HG02642 (cell line): ENCODE measurements around the gene PDE4C.

Experiments
- ATAC-seq: cut with Tn5 transposase; IDR thresholded peaks from one replicate; pipeline ENCODE4 v1.9.1; 2021; ENCODE audit warnings: mild to moderate bottlenecking; ENCODE audit not compliant: unreplicated experiment, poor library complexity

Gene PDE4C

DNA sequence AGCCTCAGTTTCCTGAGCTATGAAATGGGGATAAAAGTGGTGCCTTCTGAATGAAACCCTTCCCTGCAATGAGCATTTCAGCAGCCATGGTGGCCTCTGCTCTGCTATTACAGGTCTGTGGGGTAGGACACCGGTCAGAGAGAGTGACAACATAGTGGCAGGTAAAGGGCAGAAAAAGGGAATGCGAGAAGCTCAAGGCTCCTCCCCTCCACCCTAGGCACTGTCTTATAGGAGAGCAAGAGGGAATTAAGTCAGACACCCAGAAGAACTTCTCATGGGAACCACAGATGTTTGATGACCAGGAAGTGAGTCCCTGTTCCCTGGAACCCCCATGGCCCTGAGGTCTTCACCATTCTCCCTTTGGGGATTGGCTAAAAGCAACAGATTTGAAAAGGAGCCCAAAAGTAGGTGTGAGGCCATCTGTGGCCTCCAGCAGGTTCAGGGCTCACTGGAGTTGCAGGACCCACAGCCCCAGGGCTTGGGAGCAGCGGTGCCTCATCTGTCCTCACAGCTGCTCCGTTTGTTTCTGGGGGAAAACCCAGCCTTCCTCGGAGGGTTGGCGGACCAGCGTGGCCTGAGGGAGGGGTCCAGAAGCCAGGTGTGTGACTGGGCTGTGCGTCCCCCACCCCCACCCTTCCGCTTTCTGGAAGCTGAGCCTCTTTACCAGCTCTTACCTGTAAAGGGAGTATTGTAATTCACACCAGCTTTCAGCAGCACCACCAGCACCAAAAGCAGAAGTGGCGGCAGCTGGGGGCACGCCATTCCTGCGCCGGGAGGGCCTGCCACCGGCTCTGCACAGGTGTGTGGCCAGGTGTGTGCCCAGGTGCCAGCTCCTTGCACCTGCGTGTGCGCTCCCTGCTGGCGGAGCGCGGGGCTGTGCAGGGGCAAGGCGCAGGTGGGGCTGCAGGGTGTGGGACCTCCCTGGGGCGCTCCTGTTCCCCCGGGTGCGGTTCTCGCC, 28.6 kb upstream of the PDE4C start:
- ATAC-seq: no peak

DNA sequence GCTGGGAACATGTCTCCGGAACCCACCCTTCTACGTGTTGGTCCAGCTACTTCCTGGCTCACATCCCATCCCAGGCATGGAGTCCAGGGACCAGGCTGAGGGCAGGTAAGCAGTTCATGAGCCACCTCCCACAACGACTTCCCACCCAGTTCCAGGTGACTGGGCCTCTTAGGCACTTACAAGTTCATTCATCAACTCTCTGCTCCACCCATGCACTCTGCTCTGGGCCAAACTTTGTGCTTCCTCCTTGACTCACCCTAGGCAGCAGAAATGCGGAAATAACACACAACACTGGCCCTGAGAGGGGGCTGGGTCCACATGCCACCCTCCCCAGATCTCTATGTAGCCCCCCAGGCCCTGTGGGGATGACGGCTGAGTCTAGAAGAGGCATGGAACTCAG, 27.5 kb upstream of the PDE4C start:
- ATAC-seq: no peak

GRCh38 chr19:18253130-18253529, 26.9 kb upstream of the PDE4C start:
- no peak for ATAC-seq

- no peak for ATAC-seq
Measured at GRCh38 chr19:18252370-18252717, 26.1 kb upstream of the PDE4C start.

DNA sequence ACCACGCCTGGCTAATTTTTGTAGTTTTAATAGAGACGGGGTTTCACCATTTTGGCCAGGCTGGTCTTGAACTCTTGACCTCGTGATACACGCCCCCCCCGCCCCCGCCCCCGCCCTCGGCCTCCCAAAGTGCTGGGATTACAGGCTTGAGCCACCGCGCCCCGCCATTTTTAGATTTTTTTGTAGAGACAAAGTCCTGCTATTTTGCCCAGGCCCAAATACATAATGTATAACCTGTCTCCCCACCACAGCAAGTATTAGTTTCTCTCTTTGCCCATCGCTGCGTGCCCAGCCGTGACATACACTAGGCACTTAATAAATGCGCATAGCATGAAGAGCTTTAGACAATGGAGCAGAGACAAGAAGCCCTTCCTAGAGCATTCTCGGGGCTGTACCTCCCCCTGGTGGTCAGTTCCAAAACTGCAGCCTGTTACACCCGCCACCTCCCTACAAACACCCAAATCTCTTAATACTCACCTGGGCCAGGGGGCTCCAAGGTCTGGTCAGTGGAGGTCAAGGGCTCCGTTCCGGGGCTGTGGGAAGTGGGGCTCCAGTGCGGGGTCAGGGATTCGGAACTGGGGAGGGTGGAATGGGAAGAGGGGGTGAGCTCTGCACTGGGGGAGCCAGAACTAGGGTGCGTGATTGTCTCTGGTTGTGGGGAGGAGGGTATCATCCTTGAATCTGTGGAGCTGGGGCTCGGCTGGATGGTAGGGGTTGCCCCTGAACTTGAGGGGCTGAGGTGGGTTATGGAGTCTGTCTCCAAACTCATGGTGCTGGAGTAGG, 25.5 kb upstream of the PDE4C start:
- no peak for ATAC-seq

DNA sequence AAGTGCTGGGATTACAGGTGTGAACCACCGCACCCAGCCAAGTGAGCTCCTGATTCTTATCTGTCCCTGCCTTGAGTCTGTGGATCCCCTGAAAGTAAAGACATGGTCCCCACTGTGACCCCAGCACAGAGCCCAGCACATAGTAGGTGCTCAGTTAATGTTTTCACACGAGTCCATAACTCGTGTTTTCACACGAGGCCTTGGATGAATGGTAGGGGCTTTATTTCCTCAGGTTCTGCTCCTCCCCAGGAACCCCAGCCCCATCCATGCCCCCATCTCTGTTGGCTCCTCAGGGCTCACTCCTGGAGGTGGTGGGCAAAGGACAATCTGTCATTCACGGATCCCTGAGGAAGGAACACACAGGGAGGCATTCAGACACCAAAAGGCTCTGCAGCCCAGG, 23.6 kb upstream of the PDE4C start:
- no peak for ATAC-seq

GRCh38 chr19:18245297-18245696, 19.1 kb upstream of the PDE4C start:
- ATAC-seq: no peak

- ATAC-seq: no peak
Measured at GRCh38 chr19:18239303-18239702, 13.1 kb upstream of the PDE4C start.

GRCh38 chr19:18234194-18234593, 8.0 kb upstream of the PDE4C start:
- ATAC-seq: no peak

GRCh38 chr19:18233224-18233825, 7.1 kb upstream of the PDE4C start:
- ATAC-seq: no peak

GRCh38 chr19:18232540-18233223, 6.4 kb upstream of the PDE4C start:
- ATAC-seq: no peak

DNA sequence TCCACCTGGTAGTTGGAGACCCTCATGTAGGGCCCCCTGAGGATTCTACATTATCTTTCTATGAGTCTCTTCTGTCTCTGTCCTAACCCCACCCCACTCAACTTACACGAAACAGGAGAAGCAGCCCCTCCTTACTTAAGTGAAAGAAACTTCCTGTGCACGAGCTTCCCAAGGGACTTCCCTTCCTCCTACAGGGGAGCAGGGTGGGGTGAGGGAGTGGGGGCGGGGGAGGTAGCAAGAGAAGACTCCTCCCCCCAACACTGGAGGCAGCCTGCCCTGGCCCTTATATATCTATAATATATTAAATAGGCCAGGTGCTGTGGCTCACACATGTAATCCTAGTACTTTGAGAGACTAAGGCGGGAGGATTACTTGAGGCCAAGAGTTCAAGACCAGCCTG, 5.5 kb upstream of the PDE4C start:
- no peak for ATAC-seq

DNA sequence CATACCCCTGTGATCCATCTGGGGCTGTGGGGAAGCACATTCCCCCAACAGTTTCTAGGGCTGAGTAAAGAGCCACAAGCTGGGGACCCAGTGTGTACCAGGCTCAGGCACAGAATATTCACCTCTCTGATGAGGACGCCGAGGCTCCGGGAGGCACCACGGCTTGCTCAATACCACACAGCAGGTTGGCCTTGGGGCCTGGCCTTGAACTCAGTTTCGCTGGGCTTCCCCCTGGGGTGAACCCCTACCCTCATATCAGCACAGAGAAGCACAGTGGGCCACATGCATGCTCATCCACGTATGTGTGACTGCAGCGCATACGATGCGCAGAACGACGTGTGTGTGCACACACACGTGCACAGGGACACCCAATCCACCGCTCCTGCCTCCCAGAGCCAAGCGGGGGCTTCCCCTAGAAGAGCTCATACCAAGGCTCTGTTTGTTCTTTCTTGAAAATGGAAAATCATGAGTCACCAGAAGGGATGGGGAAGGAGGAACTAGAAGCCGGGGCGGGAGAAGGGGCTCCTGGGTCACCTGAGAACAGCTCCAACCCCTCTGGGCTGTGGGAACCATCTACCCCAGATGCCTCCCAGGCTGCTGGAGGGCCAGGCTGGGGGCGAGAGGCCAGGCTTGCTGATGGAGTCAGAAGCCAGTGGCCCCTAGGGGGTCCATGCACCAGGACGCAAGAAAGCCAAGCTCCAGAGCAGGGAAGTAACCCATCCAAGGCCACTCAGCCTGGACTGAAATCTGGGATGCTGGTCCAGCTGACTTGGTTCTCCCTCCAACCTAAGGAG, 4.9 kb upstream of the PDE4C start:
- no peak for ATAC-seq

DNA sequence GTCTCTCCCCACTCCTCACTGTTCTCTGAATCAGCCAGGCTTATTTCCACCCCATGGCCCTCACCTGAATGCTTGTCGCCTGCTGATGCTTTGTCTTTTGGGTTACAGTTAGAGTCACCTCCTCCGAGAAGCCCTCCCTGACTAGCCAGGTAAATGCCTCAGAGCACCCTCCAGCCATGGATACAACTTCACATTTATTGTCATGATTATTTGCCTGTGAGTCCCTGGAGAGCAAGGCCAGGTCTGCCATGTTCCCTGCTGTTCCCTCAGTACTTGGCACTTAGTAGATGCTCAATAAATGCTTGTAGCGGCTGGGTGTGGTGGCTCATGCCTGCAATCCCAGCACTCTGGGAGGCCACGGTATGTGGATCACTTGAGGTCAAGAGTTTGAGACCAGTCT, 3.7 kb upstream of the PDE4C start:
- no peak for ATAC-seq

DNA sequence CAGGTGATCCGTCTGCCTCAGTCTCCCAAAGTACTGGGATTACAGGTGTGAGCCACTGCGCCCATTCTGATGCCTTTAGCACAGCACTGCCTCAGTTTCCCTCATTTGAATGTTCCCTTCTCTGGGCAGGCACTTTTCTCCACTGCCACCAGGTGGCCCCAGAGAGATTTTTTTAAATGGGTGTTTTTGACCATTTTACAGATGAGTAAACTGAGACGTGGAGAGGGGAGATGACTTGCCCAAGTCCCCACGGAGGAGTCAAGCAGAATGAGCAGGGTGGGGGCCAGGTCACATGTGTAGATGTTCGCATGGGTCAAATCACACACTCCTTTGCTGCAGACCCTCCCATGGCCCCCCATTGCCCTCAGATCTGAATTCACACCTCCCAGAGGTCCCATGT, 3.2 kb upstream of the PDE4C start:
- no peak for ATAC-seq

DNA sequence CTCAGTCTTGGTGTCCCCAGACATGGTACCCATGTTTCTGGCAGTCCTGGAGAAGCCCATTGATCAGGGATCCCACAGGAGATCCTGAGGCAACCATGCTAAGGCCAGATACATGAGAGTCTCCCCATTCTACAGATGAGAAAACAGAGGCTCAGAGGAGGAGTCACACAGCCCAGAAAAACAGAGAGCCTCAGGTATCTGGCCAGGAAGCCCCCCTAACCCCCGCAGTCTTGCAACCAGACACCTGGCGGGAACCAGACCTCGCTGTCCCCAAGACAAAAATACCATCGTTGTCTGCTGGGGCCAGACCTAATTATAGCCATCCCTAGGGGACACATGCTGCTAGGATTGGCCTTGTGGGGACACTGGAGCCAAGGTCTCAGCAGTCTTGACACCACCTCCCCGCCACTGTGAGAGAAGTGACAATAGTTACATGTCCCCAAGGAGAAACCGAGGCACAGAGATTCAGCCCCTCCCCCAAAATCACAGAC, 1.6 kb upstream of the PDE4C start:
- no peak for ATAC-seq

- ATAC-seq: no peak
Measured at GRCh38 chr19:18226956-18227780, 930 bp upstream of the PDE4C start.

- no peak for ATAC-seq
Measured at GRCh38 chr19:18225355-18225701, 910 bp downstream of the PDE4C start.
